Measurements from ENCODE around the gene NUP62.

NUP62 gene

GRCh38 chr19:49875177-49875576 lies 54.1 kb downstream of the NUP62 start:
- DNase-seq (ENCODE audit: low read depth): no peak
- peak overlapping the region; percentile 99 for H3K4me3 ChIP-seq (replicated peaks; ENCODE audit: low read depth, low read length)
- no peak for TF ChIP-seq CTCF (IDR thresholded peaks at IDR 0.05; ENCODE audit: low read length, missing control alignments)

- no peak for DNase-seq (ENCODE audit: low read depth)
- no peak for TF ChIP-seq CTCF (IDR thresholded peaks at IDR 0.05; ENCODE audit: low read length, missing control alignments)
- H3K4me3 ChIP-seq (replicated peaks; ENCODE audit: low read depth, low read length): peak overlapping the region; percentile 99
Observed at GRCh38 chr19:49874503-49875157, 54.7 kb downstream of the NUP62 start.

- DNase-seq (ENCODE audit: low read depth): no peak
- no peak for TF ChIP-seq CTCF (IDR thresholded peaks at IDR 0.05; ENCODE audit: low read length, missing control alignments)
- no peak overlapping the region for H3K4me3 ChIP-seq (replicated peaks; ENCODE audit: low read depth, low read length)
Observed at GRCh38 chr19:49873834-49874233, 55.5 kb downstream of the NUP62 start.

GRCh38 chr19:49873129-49873521 lies 56.2 kb downstream of the NUP62 start:
- no peak overlapping the region for H3K4me3 ChIP-seq (replicated peaks; ENCODE audit: low read depth, low read length)
- TF ChIP-seq CTCF (IDR thresholded peaks at IDR 0.05; ENCODE audit: low read length, missing control alignments): no peak
- DNase-seq (ENCODE audit: low read depth): no peak

- no peak for TF ChIP-seq CTCF (IDR thresholded peaks at IDR 0.05; ENCODE audit: low read length, missing control alignments)
- H3K4me3 ChIP-seq (replicated peaks; ENCODE audit: low read depth, low read length): no peak overlapping the region
- no peak for DNase-seq (ENCODE audit: low read depth)
Observed at GRCh38 chr19:49872245-49873128, 56.8 kb downstream of the NUP62 start.

- TF ChIP-seq CTCF (IDR thresholded peaks at IDR 0.05; ENCODE audit: low read length, missing control alignments): no peak
- no peak overlapping the region for H3K4me3 ChIP-seq (replicated peaks; ENCODE audit: low read depth, low read length)
- no peak for DNase-seq (ENCODE audit: low read depth)
Observed at GRCh38 chr19:49871349-49871985, 57.8 kb downstream of the NUP62 start.

All from fibroblast of pulmonary artery (primary cell).